NCI-H2227 (cell line): ENCODE measurements around the gene ADGRL3.

Source experiments
- DNase-seq: peaks from one replicate; lab custom pipeline; 2025; ENCODE audit not compliant: unreplicated experiment; lab: John Stamatoyannopoulos, UW

ADGRL3 gene

GRCh38 chr4:61860376-61860775 lies 660.2 kb downstream of the ADGRL3 start:
- no peak for DNase-seq

GRCh38 chr4:61864286-61864685 lies 664.2 kb downstream of the ADGRL3 start:
- no peak for DNase-seq

GRCh38 chr4:61866378-61867030 lies 666.4 kb downstream of the ADGRL3 start:
- no peak for DNase-seq

- no peak for DNase-seq
These were observed 672.9 kb downstream of the ADGRL3 start for GRCh38 chr4:61872983-61873382.

- DNase-seq, result no peak
These were observed 677.1 kb downstream of the ADGRL3 start for GRCh38 chr4:61877266-61877665.

- no peak for DNase-seq
These were observed 677.8 kb downstream of the ADGRL3 start for GRCh38 chr4:61877893-61878292.

GRCh38 chr4:61882381-61882780 lies 682.3 kb downstream of the ADGRL3 start:
- no peak for DNase-seq

- DNase-seq, result no peak
These were observed 686.0 kb downstream of the ADGRL3 start for GRCh38 chr4:61886131-61886530.

GRCh38 chr4:61889117-61889516 lies 689.0 kb downstream of the ADGRL3 start:
- DNase-seq, result no peak

- no peak for DNase-seq
These were observed 690.2 kb downstream of the ADGRL3 start for GRCh38 chr4:61890321-61890720.

- DNase-seq, result no peak
These were observed 691.8 kb downstream of the ADGRL3 start for GRCh38 chr4:61891953-61892352.

GRCh38 chr4:61896634-61897033 lies 696.5 kb downstream of the ADGRL3 start:
- no peak for DNase-seq

- no peak for DNase-seq
These were observed 708.9 kb downstream of the ADGRL3 start for GRCh38 chr4:61909031-61909430.

- no peak for DNase-seq
These were observed 711.2 kb downstream of the ADGRL3 start for GRCh38 chr4:61911313-61911756.

GRCh38 chr4:61913619-61914018 lies 713.5 kb downstream of the ADGRL3 start:
- no peak for DNase-seq

GRCh38 chr4:61915501-61915900 lies 715.4 kb downstream of the ADGRL3 start:
- no peak for DNase-seq

- DNase-seq, result no peak
These were observed 718.4 kb downstream of the ADGRL3 start for GRCh38 chr4:61918507-61918906.

- peak; percentile 5 for DNase-seq
These were observed 718.9 kb downstream of the ADGRL3 start for GRCh38 chr4:61918987-61919386.

GRCh38 chr4:61919561-61919960 lies 719.4 kb downstream of the ADGRL3 start:
- no peak for DNase-seq

- no peak for DNase-seq
These were observed 721.8 kb downstream of the ADGRL3 start for GRCh38 chr4:61921920-61922319.

GRCh38 chr4:61922766-61923165 lies 722.6 kb downstream of the ADGRL3 start:
- no peak for DNase-seq

- no peak for DNase-seq
These were observed 723.1 kb downstream of the ADGRL3 start for GRCh38 chr4:61923179-61923578.

GRCh38 chr4:61924131-61924530 lies 724.0 kb downstream of the ADGRL3 start:
- DNase-seq, result no peak
